Stomach (tissue), 4 donors: ENCODE results near the gene TSHR.

Experiments
- EP300 ChIP-seq: sonication (generic); formaldehyde crosslinking; IDR thresholded peaks from one replicate; pipeline ENCODE4 v1.6.1; 2017; ENCODE audit warnings: antibody characterized with exemption
- POLR2A ChIP-seq, 4 donors: fragments of 450-650 bp; IDR thresholded peaks; one replicate each; pipeline ENCODE4 v1.6.1; 2016; ENCODE audit warnings: antibody characterized with exemption in 4 of 4, control low read depth in 2 of 4, mild to moderate bottlenecking in 1 of 4, moderate library complexity in 1 of 4
- POLR2AphosphoS5 ChIP-seq, 3 donors: sonication (generic); formaldehyde crosslinking; IDR thresholded peaks; one replicate each; pipeline ENCODE4 v1.6.1; 2016; ENCODE audit warnings: antibody characterized with exemption in 3 of 3
- TF ChIP-seq, protein P1 (sequence below), 7 experiments: fragments of 450-650 bp in 4 of 7; fragments of 200-600 bp in 3 of 7; sonication (generic) in 3 of 7; IDR thresholded peaks; one replicate each; pipeline ENCODE4 v1.5.1; 2016 to 2019; ENCODE audit warnings: antibody characterized with exemption in 7 of 7, control low read depth in 2 of 7, mild to moderate bottlenecking in 1 of 7

DNA sequence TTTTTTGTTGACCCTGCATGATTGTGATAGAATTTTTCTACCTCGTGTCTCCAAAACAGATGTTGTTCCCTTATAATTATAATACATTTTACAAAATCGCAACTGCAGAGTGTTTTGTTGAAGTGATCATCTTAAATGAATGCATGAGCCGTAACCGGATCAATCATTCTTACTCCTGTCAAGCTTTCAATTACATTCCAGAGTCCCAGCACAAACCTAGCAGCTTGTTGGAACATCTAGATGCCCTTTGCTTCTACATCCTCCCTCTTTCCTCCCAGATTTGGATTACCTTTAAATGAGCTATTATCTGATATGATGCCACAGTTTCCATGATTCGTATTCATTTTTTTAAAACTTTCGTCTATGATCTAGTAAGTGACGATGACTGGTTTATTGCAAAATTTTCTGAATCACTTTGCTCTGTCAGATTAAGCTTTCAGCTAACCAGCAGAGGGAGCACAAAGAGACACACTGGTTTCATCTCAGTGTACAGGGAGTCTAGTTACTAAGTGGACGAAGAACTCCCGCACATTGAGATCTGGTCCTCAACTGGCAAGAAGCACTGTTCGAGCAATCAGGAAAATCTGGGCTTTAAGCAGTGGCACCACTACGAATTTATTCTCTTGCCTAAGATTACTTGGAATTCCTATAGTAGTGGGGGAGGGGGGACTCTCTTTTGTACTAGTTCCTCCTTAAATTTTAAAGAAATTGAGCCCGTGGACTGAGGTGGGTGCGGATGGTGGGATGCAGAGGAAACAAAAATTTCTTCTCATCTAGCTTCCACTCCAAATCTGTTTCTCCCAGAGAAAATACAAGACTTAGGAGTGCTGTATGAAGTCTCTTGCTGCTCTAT lies 40.9 kb downstream of the TSHR start:
- TF ChIP-seq, protein P1, sequence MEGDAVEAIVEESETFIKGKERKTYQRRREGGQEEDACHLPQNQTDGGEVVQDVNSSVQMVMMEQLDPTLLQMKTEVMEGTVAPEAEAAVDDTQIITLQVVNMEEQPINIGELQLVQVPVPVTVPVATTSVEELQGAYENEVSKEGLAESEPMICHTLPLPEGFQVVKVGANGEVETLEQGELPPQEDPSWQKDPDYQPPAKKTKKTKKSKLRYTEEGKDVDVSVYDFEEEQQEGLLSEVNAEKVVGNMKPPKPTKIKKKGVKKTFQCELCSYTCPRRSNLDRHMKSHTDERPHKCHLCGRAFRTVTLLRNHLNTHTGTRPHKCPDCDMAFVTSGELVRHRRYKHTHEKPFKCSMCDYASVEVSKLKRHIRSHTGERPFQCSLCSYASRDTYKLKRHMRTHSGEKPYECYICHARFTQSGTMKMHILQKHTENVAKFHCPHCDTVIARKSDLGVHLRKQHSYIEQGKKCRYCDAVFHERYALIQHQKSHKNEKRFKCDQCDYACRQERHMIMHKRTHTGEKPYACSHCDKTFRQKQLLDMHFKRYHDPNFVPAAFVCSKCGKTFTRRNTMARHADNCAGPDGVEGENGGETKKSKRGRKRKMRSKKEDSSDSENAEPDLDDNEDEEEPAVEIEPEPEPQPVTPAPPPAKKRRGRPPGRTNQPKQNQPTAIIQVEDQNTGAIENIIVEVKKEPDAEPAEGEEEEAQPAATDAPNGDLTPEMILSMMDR (IDR thresholded peaks at IDR 0.05), result peak in 5 of 7 experiments; percentile 20 to 66 (median 51)
- TF ChIP-seq POLR2A (IDR thresholded peaks at IDR 0.05), result no peak
- TF ChIP-seq EP300, result no peak
- TF ChIP-seq POLR2AphosphoS5 (IDR thresholded peaks at IDR 0.05), result peak in 1 of 3 donors; percentile 69
